ENCODE data around the gene SLCO2A1. TPM values are rescaled to one million over a fixed set of nuclear protein-coding genes. Genes with fewer than 3 reads are reported as not detected.

The SLCO2A1 gene
- polyA plus RNA-seq, 4 donors = 3.9 to 19.7 (median 18.5) TPM

DNA sequence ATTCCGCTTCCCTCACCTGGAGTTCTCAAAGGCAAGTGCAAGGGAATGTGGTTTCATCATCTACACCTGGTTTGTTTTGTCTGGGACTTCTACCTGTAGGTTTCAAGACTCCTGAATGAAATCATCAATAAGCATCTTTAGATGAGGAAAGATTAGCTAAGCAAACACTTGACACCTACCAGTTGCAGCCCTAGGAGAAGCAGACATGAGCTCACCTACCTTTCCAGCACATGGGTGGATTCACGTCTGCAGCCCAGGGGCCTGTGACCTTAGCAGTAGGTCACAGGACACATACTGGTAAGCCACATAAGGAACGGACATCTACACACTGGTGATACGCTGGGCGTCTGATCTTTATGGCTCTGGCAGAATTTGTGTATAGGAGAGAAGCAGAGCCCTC is 26.7 kb downstream of the SLCO2A1 start:
- no peak for DNase-seq (ENCODE audit: low read depth in 4 of 4, low spot score in 3 of 4)

DNA sequence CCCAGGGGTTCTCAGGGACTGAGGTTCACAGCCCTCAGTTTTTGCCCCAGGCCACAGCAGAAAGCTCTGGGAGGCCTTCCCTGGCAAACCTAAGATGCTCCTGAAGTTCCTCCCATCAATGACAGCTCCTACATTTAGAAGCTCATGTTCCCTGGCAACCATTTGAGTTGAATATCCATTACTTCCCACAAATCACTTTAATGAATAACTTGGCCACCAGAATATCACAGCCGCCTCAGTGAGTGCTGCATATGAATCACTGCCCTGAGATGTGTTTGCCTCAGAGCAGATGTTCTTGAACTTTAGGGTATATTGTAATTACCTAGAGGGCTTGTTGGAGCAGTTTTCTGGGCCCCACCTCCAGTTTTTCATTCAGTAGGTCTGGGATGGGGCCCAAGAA is 27.4 kb downstream of the SLCO2A1 start:
- DNase-seq (ENCODE audit: low read depth in 4 of 4, low spot score in 3 of 4) = no peak

DNA sequence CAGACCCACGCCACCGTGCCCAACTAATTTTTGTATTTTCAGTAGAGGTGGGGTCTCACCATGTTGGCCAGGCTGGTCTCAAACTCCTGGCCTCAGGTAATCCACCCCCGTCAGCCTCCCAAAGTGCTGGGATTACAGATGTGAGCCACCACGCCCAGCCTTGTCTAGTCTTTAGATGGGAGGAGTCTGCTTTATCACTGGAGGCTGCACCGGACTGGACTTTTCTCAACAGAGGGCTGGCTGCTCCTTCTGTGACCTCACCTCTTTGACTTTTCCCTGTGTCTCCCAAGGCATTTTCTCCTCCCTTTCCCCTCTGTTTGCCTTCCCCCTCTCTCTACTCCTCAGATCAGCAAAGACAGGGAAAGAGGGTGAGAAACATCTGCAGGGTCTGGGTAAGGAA is 28.5 kb downstream of the SLCO2A1 start:
- DNase-seq (ENCODE audit: low read depth in 4 of 4, low spot score in 3 of 4) = no peak

DNA sequence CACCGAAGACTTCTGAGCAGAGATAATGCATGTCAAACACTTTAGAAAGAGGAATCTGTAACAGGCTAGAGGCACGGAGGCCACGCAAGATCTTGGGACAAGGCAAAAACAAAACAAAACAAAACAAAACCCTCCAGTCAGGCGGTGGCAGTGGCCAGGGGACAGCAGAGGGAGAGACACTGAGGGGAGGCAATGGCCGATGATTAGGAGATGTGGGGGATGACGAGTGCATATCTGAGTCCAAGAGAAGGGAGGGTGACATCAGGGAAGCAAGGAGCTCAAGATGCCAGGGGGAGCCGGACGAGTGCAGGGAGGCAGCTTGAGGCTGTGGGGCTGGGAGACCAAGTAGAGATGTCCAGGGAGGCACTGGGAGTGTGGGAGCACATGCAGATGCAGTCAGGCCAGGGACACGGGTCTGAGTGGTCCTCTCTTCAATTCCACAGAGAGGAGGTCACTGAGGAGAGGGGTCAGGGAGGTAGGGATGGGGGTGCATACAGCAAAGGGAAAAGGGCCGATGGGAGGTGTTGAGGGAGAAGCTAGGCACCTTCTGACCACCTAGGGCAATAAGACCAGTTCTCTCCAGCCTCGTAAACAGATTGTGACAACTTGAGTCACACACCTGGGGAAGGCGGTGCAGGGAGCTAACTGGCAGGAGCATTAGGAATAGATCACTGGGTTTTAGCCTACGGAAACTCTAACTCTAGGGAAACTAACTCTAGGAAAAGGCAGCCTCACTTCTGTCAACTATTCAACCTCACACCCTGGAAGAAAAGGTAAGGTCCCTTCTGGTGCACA is 29.6 kb downstream of the SLCO2A1 start:
- no peak for DNase-seq (ENCODE audit: low read depth in 4 of 4, low spot score in 3 of 4)

DNA sequence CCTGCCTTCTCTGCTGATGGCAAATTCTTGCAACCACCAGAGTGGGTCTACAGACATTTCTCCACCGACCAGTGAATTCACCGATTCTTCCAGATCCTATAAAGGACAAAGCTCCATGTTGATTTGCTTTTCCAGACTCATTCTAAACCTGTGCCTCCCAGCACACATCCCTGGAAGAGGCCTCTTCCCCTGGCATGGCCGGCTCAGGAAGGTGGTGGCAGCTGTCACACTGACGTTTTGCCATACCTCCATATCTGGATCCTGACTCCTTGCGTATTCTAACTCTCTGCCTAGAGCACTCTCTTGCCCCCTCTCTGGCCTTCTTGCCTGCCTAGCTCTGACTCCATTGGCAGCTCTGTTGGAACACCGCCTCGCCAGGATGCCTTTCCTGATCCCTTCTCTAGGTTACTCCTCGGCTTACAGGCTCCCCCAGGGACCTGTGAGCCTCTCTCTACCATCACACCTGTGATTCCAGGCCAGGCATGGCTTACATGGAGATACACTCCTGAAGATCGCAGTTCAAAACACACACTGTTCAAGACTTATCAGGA is 31.0 kb downstream of the SLCO2A1 start:
- DNase-seq (ENCODE audit: low read depth in 4 of 4, low spot score in 3 of 4) = no peak

DNA sequence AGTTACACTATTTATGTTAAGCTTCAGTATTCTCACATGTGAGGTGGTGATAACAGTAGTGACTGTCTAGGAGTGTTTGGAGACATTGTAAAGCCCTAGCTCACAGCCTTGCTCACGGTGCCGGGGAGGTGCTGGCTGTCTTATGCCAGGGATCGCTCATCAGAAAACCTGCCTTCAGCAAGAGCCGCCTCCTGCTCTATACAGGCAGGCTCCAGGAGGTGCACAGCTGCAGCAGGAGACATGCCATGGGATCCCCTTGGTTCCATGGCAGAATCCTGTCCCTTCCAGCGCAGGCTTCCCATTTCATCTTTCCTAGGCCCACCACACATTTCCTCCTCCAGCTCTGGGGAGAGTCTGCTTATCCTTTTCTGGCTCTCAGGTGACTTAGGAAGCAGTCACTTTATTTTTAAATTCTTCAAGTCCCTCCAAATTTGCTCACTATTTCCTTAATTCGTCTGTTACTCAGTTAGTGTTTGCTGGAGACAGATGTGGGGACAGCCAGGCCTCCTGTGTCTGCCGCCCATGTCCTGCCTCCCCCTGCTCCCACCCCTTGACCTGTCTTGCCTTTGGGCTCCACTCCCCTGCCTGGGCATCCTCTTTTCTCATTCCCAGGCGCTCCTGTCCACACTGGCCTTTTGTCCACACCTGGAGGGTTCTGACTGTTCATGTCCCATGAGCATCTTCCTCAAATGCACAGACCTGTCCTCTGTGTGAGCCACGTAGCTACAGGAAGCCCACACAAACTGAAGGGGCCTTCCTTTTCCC is 31.7 kb downstream of the SLCO2A1 start:
- DNase-seq (ENCODE audit: low read depth in 4 of 4, low spot score in 3 of 4) = no peak

DNA sequence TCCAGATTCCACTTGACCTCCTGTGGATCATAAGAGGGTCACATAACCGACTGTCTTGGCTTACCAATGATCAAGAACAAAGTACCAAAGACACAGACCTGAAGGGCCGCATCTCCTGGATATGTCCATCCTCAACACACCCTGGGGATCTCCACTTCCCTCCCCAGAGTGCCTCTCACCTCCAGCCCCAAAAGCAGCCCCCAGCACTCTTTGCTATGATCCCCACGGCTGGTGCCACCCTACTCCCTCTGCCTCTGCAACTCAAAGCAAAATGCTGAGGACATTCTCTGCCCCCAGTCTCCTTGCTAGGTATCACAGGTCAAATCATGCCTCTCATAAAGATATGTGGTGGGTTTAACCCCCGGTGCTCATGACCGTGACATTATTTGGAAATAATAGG is 32.7 kb downstream of the SLCO2A1 start:
- DNase-seq (ENCODE audit: low read depth in 4 of 4, low spot score in 3 of 4) = no peak

DNA sequence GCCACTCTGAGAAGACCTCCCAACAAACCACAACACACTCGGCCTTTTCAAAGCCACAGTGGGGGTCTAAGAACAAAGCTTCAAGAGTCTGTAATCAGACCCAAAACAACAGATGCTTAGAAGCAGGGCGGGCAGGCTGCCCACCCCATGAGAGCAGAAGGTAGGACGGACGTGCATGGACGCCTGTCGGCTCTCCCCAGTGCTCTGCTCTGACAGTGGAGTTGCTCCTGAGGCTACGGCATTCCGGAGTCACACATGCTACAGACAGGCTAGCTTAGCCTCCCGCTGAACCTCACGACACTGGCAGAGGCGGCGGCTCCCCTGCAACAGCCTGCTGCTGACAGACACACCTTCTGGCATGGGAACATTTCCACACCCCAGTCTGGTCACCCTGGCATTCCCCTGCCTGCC is 33.5 kb downstream of the SLCO2A1 start:
- no peak for DNase-seq (ENCODE audit: low read depth in 4 of 4, low spot score in 3 of 4)

DNA sequence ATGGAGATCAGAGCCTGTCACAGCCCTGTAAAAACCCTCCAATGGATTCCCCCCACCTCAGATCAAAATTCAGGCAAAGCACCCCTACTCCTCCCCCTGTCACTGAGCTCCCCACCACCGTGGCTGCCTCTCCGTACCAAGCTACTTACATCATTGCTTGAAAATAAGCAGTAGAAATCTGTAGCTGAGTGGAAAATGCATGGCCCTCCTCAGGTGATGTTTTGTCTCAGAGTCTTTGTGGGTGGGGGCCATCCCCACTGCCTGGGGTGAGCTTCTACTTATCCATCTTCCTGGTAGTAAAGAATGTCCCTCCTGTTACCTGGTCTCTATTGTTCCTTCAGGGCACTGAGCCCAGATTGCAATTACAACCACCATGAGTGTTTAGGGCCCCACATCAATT is 34.5 kb downstream of the SLCO2A1 start:
- DNase-seq (ENCODE audit: low read depth in 4 of 4, low spot score in 3 of 4) = no peak

DNA sequence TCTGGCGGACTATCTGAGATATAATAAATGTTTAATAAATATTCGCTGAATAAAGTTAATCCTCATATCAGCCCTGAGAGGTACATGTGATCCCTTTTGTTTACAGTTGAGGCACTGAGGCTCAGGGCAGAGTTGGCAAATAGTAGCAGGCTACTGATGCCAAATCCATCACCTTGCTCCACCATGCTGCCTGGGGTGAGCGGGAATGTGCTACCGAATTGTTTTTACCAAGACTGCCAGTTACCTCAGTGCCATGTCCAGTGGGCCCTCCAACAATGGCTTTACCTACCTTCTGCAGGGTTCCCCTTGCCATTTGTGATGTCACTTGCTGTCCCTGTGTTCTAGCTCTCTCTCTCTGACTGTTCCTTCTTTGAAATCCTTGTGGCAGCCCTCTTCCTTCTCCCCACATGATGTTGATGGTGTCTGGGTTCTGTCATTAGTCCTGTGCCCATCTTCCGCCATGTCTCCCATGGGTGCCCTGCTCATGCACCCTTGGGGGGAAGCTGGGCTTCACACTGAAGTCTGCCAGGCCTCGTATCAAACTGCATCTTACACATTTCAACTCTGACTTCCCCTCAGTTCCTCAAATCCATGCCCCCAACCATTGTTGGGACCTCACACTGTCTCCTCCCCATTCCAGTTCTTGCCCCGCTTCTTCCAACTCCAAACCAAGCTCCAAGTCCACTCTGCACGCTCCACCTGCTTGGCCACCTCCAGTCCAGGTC is 35.4 kb downstream of the SLCO2A1 start:
- DNase-seq (ENCODE audit: low read depth in 4 of 4, low spot score in 3 of 4) = no peak

DNA sequence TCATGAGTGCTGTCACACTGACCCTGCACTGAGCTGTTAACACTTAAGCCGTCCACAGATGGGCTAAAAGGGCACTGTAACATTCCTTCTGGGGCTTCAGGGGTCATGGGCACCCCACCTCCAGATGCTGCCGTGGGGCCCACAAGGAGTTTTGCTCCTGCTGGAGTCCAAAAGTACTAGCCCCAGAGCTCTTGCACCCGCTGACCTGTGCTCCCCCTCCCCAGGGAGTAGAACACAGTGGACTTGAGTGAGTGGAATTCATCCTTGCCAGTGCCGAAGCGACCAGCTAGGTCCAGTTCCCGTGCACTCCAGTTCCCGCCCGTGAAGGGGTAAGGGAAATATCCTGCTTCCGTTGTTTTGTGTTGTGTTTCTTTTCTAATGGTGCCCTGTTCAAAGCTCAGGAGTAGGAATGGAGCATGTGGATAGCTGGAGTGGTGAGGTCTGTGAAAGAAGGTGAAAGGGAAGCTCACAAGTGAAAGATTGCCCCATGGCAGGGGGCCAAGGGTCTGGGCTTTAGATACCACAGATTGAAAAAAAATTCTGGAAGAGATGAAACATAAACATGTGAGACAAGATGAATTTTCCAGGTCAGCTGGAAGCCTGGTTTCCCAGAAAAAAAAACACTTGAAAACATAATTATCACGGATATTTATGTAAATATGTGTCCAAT is 36.6 kb downstream of the SLCO2A1 start:
- DNase-seq (ENCODE audit: low read depth in 4 of 4, low spot score in 3 of 4) = no peak

DNA sequence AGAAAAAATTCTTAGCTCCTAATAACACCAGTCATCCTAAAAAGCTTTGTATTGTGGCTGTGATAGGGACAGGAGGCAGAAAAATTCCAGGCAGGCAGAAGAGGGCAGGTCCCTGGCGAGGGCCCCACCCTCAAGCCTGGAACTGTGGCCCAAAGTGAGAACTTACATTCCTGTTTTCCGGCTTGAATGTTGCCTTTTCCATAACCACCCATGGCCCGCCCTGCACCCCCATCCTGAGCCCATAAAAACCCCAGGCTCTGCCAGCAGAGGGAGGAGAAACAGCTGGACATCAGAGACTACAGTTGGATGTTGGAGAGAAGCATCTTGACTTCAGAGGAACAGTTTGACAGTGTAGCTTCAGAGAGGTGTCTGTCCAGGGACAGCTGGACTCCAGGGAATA is 37.3 kb downstream of the SLCO2A1 start:
- no peak for DNase-seq (ENCODE audit: low read depth in 4 of 4, low spot score in 3 of 4)

DNA sequence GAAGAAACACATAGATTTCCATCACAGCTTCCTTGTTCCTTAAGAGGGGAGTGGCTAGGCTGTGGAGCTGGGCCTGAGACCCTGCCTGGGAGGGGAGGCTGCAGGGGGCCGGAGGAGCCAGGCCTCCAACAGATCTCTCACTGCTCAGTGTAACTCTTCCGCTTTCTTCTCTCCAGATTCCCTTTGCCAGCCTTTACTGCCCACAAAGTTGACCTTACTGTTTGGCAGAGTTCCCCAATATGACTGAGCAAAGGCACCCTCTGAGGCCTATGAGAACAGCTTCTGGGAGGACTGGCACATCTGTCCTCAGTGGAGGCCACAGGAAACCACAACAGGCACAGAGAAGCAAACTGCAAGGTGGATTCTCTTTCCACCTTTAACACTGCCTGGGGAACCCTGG is 38.1 kb downstream of the SLCO2A1 start:
- no peak for DNase-seq (ENCODE audit: low read depth in 4 of 4, low spot score in 3 of 4)

DNA sequence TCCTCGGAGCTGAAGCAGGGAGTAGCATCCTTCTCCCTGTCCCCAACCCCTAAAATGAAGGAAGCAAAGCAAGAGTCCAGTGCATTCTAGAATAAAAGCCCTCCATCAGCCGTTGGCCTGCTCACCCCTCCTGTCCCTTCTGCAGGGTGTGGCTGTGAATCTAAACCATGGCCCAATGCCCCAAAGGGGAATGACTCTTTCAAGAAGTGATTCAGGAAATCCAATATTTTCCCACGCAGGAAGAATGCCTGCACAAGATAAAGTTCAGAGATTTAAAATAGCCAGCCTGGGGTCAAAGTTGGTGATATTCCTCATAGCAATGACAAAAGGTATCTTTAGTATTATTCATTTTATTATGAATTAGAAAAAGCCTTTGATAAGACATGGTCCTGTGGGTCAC is 38.5 kb downstream of the SLCO2A1 start:
- DNase-seq (ENCODE audit: low read depth in 4 of 4, low spot score in 3 of 4) = no peak

DNA sequence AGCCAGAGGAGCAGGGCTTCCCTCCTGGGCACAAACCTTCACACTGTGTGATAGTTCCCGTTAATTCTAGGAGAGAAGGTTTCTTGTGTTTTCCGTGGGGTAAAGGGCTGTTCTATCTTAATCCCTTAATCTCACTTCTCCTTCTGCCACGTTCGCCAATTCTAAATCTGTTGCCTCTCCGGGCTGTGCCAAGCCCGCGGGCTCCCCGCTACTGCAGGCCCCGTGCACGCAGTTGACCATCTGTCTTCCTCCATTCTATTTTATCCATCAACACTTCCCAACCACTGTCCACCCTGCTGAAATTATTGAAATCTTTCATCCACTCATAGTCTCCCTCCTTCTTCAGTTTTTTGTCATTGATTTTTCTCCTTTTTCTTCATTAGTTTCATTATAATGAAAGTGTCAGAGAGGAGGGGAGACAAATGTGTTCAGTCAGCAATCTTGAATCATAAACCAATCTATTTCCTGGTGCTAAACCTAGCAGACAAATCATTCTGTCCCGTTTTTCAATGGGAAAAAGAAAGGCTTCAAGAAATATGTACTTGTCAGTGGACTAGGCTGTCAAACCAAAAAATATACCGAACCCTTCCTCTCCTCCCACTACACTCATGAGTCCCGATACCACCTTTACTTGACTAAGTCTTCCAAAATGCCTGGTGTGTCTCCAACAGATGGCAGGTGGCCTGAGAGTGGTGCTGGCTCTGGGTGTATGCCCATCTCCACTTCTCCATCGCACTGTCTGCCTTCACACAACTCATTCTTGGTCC is 39.6 kb downstream of the SLCO2A1 start:
- no peak for DNase-seq (ENCODE audit: low read depth in 4 of 4, low spot score in 3 of 4)

DNA sequence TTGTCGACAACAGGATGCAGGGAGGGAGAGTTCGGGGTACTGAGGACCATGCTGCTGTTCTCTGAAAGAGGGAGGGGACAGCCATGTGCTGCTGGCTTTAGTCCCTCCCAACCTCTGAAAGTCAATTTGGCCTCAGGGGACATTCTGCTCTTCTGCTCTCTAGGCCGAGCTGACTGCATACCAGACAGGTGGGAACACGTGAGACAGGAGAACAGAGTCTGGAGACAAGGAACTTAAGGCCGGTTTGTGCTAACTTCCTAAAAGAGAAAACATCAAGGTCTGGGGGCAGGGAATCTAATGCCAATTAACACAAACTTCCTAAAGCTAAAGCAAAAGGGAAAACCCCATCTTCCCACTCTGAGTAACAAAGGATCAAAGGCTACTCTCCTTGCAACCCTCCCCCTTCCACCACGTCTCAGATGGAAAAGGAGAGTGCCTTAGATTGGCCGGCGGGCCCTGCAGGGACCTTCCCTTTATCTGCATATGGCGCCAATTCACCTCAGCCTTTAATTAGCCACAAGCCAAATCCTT is 41.0 kb downstream of the SLCO2A1 start:
- DNase-seq (ENCODE audit: low read depth in 4 of 4, low spot score in 3 of 4) = no peak

DNA sequence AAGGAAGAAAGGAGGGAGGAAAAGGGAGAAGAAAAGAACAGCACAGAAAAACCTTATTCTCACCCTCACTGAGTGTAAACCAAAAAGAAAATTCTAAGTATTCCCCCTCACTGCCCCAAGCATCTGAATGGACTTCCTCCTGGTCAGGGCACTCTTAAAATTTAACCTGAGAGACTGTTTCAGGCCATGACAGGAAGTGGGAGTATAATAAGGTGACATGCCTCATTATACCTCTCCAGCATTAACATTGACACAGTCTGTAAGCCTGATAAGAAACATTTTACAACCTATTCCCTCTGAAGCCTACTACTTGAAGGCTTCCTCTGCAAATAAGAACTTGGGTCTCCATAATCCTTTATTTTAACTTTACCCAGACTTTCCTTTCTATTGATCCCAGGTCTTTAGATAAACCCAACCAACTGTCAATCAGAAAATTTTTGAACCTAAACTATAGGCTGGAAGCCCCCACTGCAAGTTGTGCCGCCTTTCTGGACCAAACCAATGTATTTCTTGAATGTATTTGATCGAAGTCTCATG is 41.7 kb downstream of the SLCO2A1 start:
- DNase-seq (ENCODE audit: low read depth in 4 of 4, low spot score in 3 of 4) = no peak

DNA sequence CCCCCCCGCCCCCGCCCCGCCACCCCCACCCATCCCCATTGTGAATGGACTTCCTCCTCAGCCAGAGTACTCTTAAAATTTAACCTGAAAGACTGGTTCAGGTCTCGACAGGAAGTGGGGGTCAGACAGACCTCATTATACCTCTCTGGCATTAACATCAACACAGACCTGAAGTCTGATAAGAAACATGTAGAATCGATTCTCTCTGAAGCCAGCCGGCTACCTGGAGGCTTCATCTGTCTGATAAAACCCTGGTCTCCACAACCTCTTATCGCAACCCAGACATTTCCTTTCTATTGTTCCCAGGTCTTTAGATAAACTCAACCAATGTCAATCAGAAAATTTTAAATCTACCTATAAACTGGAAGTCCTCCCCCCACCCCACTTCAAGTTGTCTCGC is 42.6 kb downstream of the SLCO2A1 start:
- DNase-seq (ENCODE audit: low read depth in 4 of 4, low spot score in 3 of 4) = no peak

DNA sequence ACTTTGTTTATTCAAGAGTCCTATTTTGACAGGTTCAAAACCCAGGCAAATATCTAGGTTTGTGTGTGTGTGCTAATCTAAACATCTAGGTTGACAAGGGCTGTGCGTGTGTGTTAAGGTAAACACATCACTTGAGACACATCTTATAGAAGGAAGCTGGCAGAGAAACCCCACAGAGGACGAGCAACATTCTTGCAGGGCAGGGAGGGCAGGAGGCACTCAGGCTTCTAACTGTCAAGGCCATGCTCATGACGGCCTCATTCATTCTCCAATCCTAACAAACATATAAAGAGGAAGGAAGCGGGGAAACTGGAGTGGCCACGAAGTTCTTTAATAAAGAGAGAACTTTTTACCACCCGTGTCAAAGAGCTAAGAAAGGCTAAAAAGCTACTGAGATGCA is 43.4 kb downstream of the SLCO2A1 start:
- DNase-seq (ENCODE audit: low read depth in 4 of 4, low spot score in 3 of 4) = no peak

All from left renal pelvis (tissue), 4 donors.